HepG2 (cell line): ENCODE data around the gene TAGLN2. TPM values are rescaled to one million over a fixed set of nuclear protein-coding genes. Genes with fewer than 3 reads are reported as not detected.

ENCODE experiments used
- CBFB ChIP-seq: sonication (generic); formaldehyde crosslinking; IDR thresholded peaks from 2 replicates; pipeline ENCODE4 v1.4.0; 2020; ENCODE audit warnings: missing genetic modification reagents
- FOXA1 ChIP-seq, 2 experiments: fragments of 450-650 bp in 1 of 2; sonication (generic) in 1 of 2; formaldehyde crosslinking in 1 of 2; IDR thresholded peaks; 2 replicates each; pipeline versions ENCODE4 v1.4.0 to v1.6.1; 2016 to 2020; ENCODE audit warnings: missing genetic modification reagents in 1 of 2
- GABPA ChIP-seq, 2 experiments: IDR thresholded peaks; 2 replicates each; pipeline ENCODE4 v1.6.1; 2011 to 2016; ENCODE audit warnings: low read depth in 2 of 2, low read length in 1 of 2, missing biosample characterization in 1 of 2, missing genetic modification characterization in 1 of 2
- HES4 ChIP-seq: sonication (generic); formaldehyde crosslinking; IDR thresholded peaks from 2 replicates; pipeline ENCODE4 v1.9.0; 2021; ENCODE audit warnings: mild to moderate bottlenecking, missing genetic modification reagents, borderline replicate concordance
- HNF1A ChIP-seq, 2 experiments: sonication (generic) in 1 of 2; formaldehyde crosslinking in 1 of 2; IDR thresholded peaks; 2 replicates each; pipeline versions ENCODE4 v1.4.0 to v1.6.1; 2016 to 2020; ENCODE audit warnings: borderline replicate concordance in 1 of 2, low read depth in 1 of 2, mild to moderate bottlenecking in 1 of 2, missing genetic modification reagents in 1 of 2
- KLF6 ChIP-seq: IDR thresholded peaks from 2 replicates; pipeline ENCODE4 v1.8.0; 2016; ENCODE audit warnings: missing biosample characterization, missing genetic modification reagents
- MAFF ChIP-seq: IDR thresholded peaks from 2 replicates; pipeline ENCODE4 v1.6.1; 2011; ENCODE audit warnings: low read depth, low read length, improper control_type of control experiment
- NFE2L1 ChIP-seq: sonication (generic); formaldehyde crosslinking; IDR thresholded peaks from 2 replicates; pipeline ENCODE4 v1.4.0; 2020; ENCODE audit warnings: missing genetic modification reagents, mild to moderate bottlenecking, borderline replicate concordance
- NR2F2 ChIP-seq: IDR thresholded peaks from 2 replicates; pipeline ENCODE4 v1.6.1; 2012; ENCODE audit warnings: low read depth, inconsistent platforms, borderline replicate concordance
- RNF2 ChIP-seq: fragments of 450-650 bp; conservative IDR thresholded peaks from 2 replicates; pipeline ENCODE4 v1.6.1; 2016; ENCODE audit warnings: low read depth
- TCF7 ChIP-seq: sonication (generic); IDR thresholded peaks from 2 replicates; pipeline ENCODE4 v1.6.1; 2016; ENCODE audit warnings: antibody characterized with exemption, low read depth
- ZBTB14 ChIP-seq: sonication (generic); formaldehyde crosslinking; IDR thresholded peaks from 2 replicates; pipeline ENCODE4 v1.4.0; 2020; ENCODE audit warnings: missing genetic modification reagents
- ZFP36 ChIP-seq: fragments of 150-350 bp; IDR thresholded peaks from 2 replicates; pipeline ENCODE4 v1.6.1; 2018; ENCODE audit warnings: borderline replicate concordance, low read length, low read depth; ENCODE audit not compliant: partially characterized antibody
- ZNF557 ChIP-seq: sonication (generic); formaldehyde crosslinking; IDR thresholded peaks from 2 replicates; pipeline ENCODE4 v1.4.0; 2020; ENCODE audit warnings: missing genetic modification reagents
- ZNF788 ChIP-seq: sonication (generic); formaldehyde crosslinking; IDR thresholded peaks from 2 replicates; pipeline ENCODE4 v1.5.0; 2020; ENCODE audit warnings: mild to moderate bottlenecking, missing genetic modification reagents, borderline replicate concordance
- ZUFSP ChIP-seq: sonication (generic); formaldehyde crosslinking; IDR thresholded peaks from 2 replicates; pipeline ENCODE4 v1.9.0; 2021; ENCODE audit warnings: missing genetic modification reagents, mild to moderate bottlenecking, borderline replicate concordance
- polyA plus RNA-seq, 8 experiments: library from polyadenylated mRNA; depleted of rRNA in 3 of 8; stranded (reverse) in 7 of 8; unstranded in 1 of 8; fragments of >200 nt; fragmentation: Illumina TruSeq in 4 of 8; extraction: Trizol in 4 of 8; gene quantifications; 2 replicates each; pipeline versions ENCODE4 v1.2.1 to v1.2.3, GENCODE V29; 2011 to 2016; ENCODE audit warnings: low read depth in 4 of 8, missing spikeins in 1 of 8, mixed read lengths in 1 of 8; ENCODE audit not compliant: insufficient read depth in 1 of 8
- total RNA-seq, 5 experiments: library from RNA; depleted of rRNA; stranded (reverse); fragments of >200 nt; fragmentation: Illumina TruSeq; extraction: Trizol; gene quantifications; 2 replicates each; pipeline ENCODE4 v1.2.3, GENCODE V29; 2016; ENCODE audit warnings: low read depth in 1 of 5
- TF ChIP-seq, protein P1 (sequence below): sonication (generic); formaldehyde crosslinking; IDR thresholded peaks from 2 replicates; pipeline ENCODE4 v1.4.0; 2020; ENCODE audit warnings: missing genetic modification reagents

The TAGLN2 gene
- total and polyA plus RNA-seq, 2 of the 13 experiments (the other 11 are each of a cell fraction or from before 2014, with no cell fraction given), result 6.7 to 17.2 TPM

DNA sequence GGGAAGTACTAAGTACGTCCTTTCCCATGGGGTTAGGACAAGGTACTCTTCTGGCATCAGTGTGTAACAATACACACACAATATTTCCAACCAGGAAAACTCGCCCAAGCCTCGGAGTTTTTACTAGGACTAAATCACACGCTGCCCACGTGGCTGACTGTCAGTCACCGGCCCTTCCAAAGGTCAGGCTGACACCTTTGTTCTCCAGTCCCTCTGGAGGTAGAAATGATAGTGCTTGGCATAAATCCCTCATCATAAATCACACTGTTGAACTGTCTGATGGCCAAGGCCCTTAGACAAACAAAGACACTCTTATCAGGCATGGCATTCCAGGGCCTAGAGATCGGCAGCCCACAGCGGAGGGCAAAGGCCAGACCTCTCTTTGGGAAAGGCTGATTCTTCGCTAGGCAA lies 45.6 kb upstream of the TAGLN2 start (continued):
- no peak for TF ChIP-seq MAFF
- TF ChIP-seq HNF1A (IDR thresholded peaks at IDR 0.05; ENCODE audit: low read depth), result peak; percentile 23; the same call in 1 of the 2 replicates
- peak; percentile 34; the same call in 1 of the 2 replicates for TF ChIP-seq HNF1A (CRISPR knock-in tag; IDR thresholded peaks at IDR 0.05; ENCODE audit: borderline replicate concordance)
- no peak for TF ChIP-seq NFE2L1 (CRISPR knock-in tag)
- no peak for TF ChIP-seq ZNF557
- no peak for TF ChIP-seq NR2F2
- TF ChIP-seq, protein P1, sequence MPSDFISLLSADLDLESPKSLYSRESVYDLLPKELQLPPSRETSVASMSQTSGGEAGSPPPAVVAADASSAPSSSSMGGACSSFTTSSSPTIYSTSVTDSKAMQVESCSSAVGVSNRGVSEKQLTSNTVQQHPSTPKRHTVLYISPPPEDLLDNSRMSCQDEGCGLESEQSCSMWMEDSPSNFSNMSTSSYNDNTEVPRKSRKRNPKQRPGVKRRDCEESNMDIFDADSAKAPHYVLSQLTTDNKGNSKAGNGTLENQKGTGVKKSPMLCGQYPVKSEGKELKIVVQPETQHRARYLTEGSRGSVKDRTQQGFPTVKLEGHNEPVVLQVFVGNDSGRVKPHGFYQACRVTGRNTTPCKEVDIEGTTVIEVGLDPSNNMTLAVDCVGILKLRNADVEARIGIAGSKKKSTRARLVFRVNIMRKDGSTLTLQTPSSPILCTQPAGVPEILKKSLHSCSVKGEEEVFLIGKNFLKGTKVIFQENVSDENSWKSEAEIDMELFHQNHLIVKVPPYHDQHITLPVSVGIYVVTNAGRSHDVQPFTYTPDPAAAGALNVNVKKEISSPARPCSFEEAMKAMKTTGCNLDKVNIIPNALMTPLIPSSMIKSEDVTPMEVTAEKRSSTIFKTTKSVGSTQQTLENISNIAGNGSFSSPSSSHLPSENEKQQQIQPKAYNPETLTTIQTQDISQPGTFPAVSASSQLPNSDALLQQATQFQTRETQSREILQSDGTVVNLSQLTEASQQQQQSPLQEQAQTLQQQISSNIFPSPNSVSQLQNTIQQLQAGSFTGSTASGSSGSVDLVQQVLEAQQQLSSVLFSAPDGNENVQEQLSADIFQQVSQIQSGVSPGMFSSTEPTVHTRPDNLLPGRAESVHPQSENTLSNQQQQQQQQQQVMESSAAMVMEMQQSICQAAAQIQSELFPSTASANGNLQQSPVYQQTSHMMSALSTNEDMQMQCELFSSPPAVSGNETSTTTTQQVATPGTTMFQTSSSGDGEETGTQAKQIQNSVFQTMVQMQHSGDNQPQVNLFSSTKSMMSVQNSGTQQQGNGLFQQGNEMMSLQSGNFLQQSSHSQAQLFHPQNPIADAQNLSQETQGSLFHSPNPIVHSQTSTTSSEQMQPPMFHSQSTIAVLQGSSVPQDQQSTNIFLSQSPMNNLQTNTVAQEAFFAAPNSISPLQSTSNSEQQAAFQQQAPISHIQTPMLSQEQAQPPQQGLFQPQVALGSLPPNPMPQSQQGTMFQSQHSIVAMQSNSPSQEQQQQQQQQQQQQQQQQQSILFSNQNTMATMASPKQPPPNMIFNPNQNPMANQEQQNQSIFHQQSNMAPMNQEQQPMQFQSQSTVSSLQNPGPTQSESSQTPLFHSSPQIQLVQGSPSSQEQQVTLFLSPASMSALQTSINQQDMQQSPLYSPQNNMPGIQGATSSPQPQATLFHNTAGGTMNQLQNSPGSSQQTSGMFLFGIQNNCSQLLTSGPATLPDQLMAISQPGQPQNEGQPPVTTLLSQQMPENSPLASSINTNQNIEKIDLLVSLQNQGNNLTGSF (CRISPR knock-in tag), result no peak
- TF ChIP-seq FOXA1 (IDR thresholded peaks at IDR 0.05), result no peak
- TF ChIP-seq FOXA1 (CRISPR knock-in tag; IDR thresholded peaks at IDR 0.05), result peak; percentile 77
- TF ChIP-seq GABPA (IDR thresholded peaks at IDR 0.05; ENCODE audit: low read depth, low read length), result no peak
- TF ChIP-seq GABPA (CRISPR knock-in tag; IDR thresholded peaks at IDR 0.05; ENCODE audit: low read depth), result no peak
- TF ChIP-seq KLF6, result peak; percentile 70; the same call in 1 of the 2 replicates
- no peak for TF ChIP-seq ZFP36
- TF ChIP-seq ZUFSP (CRISPR knock-in tag), result no peak
- peak; percentile 69 for TF ChIP-seq TCF7
- no peak for TF ChIP-seq ZBTB14 (CRISPR knock-in tag)
- no peak for TF ChIP-seq CBFB (CRISPR knock-in tag)
- TF ChIP-seq RNF2, result peak; percentile 61; the same call in 1 of the 2 replicates
- peak; percentile 80; the same call in 1 of the 2 replicates for TF ChIP-seq ZNF788 (CRISPR knock-in tag)
- TF ChIP-seq HES4 (CRISPR knock-in tag), result no peak
